ENCODE measurements around the gene SERPINB6.
"Not testable (repeated sequence)": the region's sequence is repeated elsewhere in the genome, so short reads cannot be mapped to it uniquely, and the experiment has no call there.

SERPINB6 gene

DNA sequence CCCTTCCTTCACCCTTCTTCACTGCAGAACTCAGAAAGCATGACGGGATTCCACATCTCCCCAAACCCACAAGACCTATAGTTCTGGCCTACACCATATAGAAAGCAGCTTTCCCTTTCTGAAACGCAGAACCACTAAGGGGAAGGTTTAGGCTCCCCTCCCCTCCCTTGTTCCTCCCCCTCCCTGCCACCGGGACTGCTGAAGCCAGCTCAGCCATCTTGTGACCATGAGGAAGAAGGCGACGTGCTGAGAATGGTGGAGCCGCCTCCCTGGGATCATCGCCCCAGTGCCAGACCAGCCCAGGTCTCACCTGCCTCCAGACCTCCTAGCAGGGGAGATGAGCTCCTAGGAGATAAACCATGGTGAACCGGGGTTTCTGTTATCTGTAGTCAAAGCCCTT lies 19.6 kb downstream of the SERPINB6 start:
- DNase-seq (no peak), ATAC-seq (replicated peaks) (peak in 1 of 2 donors; percentile 62)
- no peaks in the 10 kb centered on the region for H3K9me3 Mint-ChIP-seq
- peak overlapping the region in 1 of 2 donors; percentile 52 for H3K4me3 Mint-ChIP-seq
- peaks cover 29 to 44% of the 10 kb centered on the region in 2 donors for H3K36me3 Mint-ChIP-seq
- H3K27ac Mint-ChIP-seq = peak overlapping the region; percentile 15
- H3K4me1 Mint-ChIP-seq = peaks cover 20 to 23% of the 10 kb centered on the region in 2 donors
- H3K27me3 Mint-ChIP-seq = no peaks in the 10 kb centered on the region

DNA sequence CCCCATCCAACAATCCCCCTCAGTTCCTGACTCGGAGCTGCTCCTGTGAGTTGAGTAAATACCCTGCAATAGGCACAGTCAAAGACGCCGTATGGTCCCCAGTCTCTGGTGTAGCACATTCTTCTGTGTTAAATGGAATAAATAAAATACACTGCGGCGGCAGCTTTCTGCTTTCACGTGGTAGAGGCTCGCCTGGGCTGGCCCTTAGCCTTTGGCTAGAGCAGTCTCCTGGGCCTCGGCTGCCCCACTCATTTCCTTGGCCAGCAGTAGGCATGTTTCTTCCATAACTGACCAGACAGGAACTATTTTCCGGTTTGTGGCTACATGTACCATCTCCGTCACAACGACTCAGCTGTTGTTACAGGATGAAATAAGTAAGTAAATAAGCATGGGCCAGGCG lies 20.7 kb downstream of the SERPINB6 start:
- Mint-ChIP-seq H3K27ac (no peak overlapping the region), H3K36me3 (peaks cover 29 to 46% of the 10 kb centered on the region in 2 donors), H3K27me3 (no peaks in the 10 kb centered on the region), H3K4me3 (no peak overlapping the region), H3K4me1 (peaks cover 29 to 33% of the 10 kb centered on the region in 2 donors), H3K9me3 (no peaks in the 10 kb centered on the region)
- ATAC-seq (replicated peaks) (no peak), DNase-seq (no peak)

DNA sequence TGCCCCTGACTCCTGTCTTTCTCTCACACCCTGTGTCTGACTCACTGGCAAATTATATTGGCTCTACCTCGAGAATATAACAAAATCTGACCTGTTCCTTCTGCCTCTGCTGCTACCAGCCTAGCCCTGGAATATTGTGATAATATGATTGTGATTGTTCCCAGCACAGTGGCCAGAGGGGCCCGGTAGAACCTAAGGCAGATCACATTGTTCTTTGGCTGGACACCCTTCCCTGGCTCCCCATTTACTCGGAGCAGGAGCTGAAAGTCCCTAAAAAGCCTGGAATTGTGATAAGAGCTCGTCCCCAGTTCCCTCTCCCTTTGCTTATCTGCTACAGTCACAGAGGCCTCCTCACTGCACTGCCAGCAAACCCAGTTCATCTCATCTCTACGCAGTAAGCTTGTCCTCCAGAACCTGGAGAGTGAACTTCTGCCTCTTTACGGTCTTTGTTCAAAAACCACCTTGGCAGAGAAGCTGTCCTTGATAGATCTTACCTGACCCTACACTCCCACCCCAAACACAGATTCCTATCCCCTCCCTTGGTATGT lies 21.8 kb downstream of the SERPINB6 start:
- H3K27ac Mint-ChIP-seq = no peak overlapping the region
- peaks cover 29 to 46% of the 10 kb centered on the region in 2 donors for H3K36me3 Mint-ChIP-seq
- no peak for ATAC-seq (replicated peaks)
- H3K9me3 Mint-ChIP-seq = no peaks in the 10 kb centered on the region
- no peaks in the 10 kb centered on the region for H3K27me3 Mint-ChIP-seq
- H3K4me1 Mint-ChIP-seq = peaks cover 37 to 44% of the 10 kb centered on the region in 2 donors
- H3K4me3 Mint-ChIP-seq = no peak overlapping the region
- DNase-seq = no peak

DNA sequence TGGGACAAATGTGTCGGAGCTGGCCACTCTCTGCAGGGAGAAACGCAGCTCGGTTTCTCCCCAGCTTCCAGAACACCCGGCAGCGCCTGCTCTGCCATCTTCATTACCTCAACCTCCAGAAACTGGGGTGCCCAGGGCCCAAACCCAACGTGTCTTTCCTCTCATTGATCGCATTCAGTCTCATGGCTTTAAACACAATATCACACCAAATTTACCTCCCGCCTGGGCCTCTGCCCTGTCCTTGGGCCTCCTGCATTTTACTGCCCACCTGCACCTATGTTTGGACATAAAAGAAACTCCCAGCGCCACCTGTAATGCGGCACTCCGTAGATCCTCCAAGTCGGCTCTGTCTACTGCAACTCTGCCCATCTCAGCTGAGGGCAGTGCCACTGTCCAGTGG lies 22.2 kb downstream of the SERPINB6 start:
- Mint-ChIP-seq H3K4me3 (no peak overlapping the region), H3K27ac (no peak overlapping the region), H3K36me3 (peaks cover 29 to 46% of the 10 kb centered on the region in 2 donors), H3K4me1 (peaks cover 40 to 48% of the 10 kb centered on the region in 2 donors), H3K27me3 (no peaks in the 10 kb centered on the region), H3K9me3 (no peaks in the 10 kb centered on the region)
- DNase-seq = no peak
- no peak for ATAC-seq (replicated peaks)

GRCh38 chr6:2948228-2949025 lies 22.9 kb downstream of the SERPINB6 start:
- Mint-ChIP-seq H3K9me3 (no peaks in the 10 kb centered on the region), H3K27me3 (no peaks in the 10 kb centered on the region), H3K27ac (peak overlapping the region; percentile 59), H3K4me1 (peaks cover 41 to 52% of the 10 kb centered on the region in 2 donors), H3K4me3 (no peak overlapping the region), H3K36me3 (peaks cover 29 to 46% of the 10 kb centered on the region in 2 donors)
- no peak for DNase-seq
- ATAC-seq (replicated peaks) = no peak

GRCh38 chr6:2947445-2947844 lies 23.9 kb downstream of the SERPINB6 start:
- Mint-ChIP-seq H3K4me1 (peaks cover 49 to 55% of the 10 kb centered on the region in 2 donors), H3K9me3 (no peaks in the 10 kb centered on the region), H3K27me3 (no peaks in the 10 kb centered on the region), H3K27ac (peak overlapping the region; percentile 79), H3K4me3 (no peak overlapping the region), H3K36me3 (peaks cover 27 to 44% of the 10 kb centered on the region in 2 donors)
- ATAC-seq (replicated peaks) (peak in 1 of 2 donors; percentile 13), DNase-seq (no peak)

GRCh38 chr6:2945153-2945452 lies 26.3 kb downstream of the SERPINB6 start:
- ATAC-seq (replicated peaks) (peak in 1 of 2 donors; percentile 7), DNase-seq (no peak)
- Mint-ChIP-seq H3K27me3 (no peaks in the 10 kb centered on the region), H3K4me1 (peaks cover 53 to 62% of the 10 kb centered on the region in 2 donors), H3K36me3 (peaks cover 21 to 33% of the 10 kb centered on the region in 2 donors), H3K4me3 (no peak overlapping the region), H3K27ac (no peak overlapping the region), H3K9me3 (peaks cover 0 to 2% of the 10 kb centered on the region in 2 donors)

- DNase-seq (no peak), ATAC-seq (replicated peaks) (no peak)
- H3K4me3 Mint-ChIP-seq = no peak overlapping the region
- H3K4me1 Mint-ChIP-seq = peaks cover 55 to 62% of the 10 kb centered on the region in 2 donors
- H3K9me3 Mint-ChIP-seq = peaks cover 0 to 2% of the 10 kb centered on the region in 2 donors
- H3K36me3 Mint-ChIP-seq = peaks cover 18 to 29% of the 10 kb centered on the region in 2 donors
- H3K27me3 Mint-ChIP-seq = no peaks in the 10 kb centered on the region
- no peak overlapping the region for H3K27ac Mint-ChIP-seq
Observed at GRCh38 chr6:2944405-2945152, 26.8 kb downstream of the SERPINB6 start.

DNA sequence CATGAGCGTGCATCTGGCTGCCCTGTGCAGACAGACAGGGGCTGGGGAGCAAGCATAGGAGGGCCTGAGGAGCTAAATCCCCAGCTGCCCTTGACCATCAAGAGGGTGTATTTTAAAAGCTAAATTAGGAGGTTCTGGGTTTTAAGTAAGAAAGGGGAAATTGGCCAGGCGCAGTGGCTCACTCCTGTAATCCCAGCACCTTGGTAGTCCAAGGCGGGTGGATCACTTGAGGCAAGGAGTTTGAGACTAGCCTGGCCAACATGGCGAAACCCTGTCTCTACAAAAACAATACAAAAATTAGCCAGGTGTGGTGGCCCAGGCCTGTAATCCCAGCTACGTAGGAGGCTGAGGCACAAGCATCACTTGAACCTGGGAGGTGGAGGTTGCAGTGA lies 27.8 kb downstream of the SERPINB6 start:
- Mint-ChIP-seq H3K4me1 (peaks cover 57 to 66% of the 10 kb centered on the region in 2 donors), H3K36me3 (peaks cover 17 to 27% of the 10 kb centered on the region in 2 donors), H3K27me3 (no peaks in the 10 kb centered on the region), H3K27ac (peak overlapping the region; percentile 90), H3K9me3 (peaks cover 0 to 2% of the 10 kb centered on the region in 2 donors), H3K4me3 (peak overlapping the region; percentile 69 to 70)
- DNase-seq (no peak), ATAC-seq (replicated peaks) (peak in 1 of 2 donors; percentile 12)

DNA sequence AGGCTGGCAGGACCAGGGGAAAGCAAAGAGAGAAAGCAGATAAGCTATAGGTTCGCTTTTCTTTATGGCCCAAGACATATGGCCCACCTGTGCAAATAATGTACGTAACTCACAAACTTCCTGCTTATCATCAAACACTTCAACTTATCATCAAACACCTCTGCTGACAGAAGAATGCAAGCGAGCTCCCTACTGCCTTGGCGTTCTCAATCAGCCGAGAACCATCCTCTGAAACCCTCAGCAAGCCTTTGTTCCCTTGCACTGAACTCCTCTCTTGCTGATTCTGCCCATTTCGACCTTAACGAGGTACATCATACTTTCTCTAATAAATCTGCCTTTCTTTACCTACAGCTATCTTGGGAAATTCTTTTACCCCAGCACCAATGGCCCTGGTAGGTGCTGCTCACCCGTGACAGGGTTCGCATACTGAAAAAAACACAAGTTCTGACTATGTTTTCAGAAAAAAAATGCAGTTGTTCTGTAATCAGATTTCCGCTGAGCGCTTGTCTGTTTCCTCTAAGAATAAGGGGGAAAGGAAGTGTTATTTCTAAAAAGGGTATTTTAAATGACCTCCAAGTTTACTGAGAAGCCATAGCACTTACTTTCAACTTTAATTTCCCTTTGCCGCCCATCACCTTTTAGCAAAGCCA lies 28.3 kb downstream of the SERPINB6 start:
- peak overlapping the region; percentile 90 for H3K27ac Mint-ChIP-seq
- H3K9me3 Mint-ChIP-seq = peaks cover 0 to 2% of the 10 kb centered on the region in 2 donors
- peak; percentile 8 to 38 for ATAC-seq (replicated peaks)
- H3K4me3 Mint-ChIP-seq = peak overlapping the region; percentile 69 to 70
- no peaks in the 10 kb centered on the region for H3K27me3 Mint-ChIP-seq
- peaks cover 58 to 71% of the 10 kb centered on the region in 2 donors for H3K4me1 Mint-ChIP-seq
- DNase-seq = no peak
- peaks cover 12 to 22% of the 10 kb centered on the region in 2 donors for H3K36me3 Mint-ChIP-seq

DNA sequence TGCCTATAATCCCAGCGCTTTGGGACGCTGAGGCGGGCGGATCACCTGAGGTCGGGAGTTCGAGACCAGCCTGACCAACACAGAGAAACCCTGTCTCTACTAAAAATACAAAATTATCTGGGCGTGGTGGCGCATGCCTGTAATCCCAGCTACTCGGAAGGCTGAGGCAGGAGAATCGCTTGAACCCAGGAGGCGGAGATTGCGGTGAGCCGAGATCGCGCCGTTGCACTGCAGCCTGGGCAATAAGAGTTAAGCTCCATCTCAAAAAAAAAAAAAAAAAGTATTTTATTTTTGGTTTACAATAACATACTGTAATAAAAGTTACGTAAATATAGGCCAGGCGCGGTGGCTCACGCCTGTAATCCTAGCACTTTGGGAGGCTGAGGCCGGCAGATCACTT lies 29.3 kb downstream of the SERPINB6 start:
- H3K4me3 Mint-ChIP-seq; H3K9me3 Mint-ChIP-seq; DNase-seq; ATAC-seq (replicated peaks); H3K27ac Mint-ChIP-seq; H3K27me3 Mint-ChIP-seq: not testable (repeated sequence)
- H3K36me3 Mint-ChIP-seq = peaks cover 3 to 13% of the 10 kb centered on the region in 2 donors
- peaks cover 49 to 71% of the 10 kb centered on the region in 2 donors for H3K4me1 Mint-ChIP-seq

DNA sequence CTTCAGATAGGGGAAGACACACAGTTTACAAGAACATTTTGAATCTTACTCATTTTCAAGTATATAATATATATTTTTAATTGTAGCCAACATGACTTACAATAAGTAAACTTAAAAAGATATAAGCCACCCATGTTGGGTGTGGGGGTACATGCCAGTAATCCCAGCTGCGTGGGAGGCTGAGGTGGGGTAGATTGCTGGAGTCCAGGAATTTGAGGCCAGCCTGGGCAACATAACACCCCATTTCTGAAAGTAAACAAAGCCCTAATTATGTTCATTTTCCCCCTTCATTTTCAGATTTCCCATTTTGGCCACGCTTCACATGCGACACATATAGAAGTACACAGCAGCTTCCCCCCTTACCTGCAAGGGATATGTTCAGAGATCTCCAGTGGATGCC lies 30.5 kb downstream of the SERPINB6 start:
- Mint-ChIP-seq H3K4me1 (peaks cover 42 to 64% of the 10 kb centered on the region in 2 donors), H3K36me3 (peaks cover 5 to 7% of the 10 kb centered on the region in 2 donors)
- ATAC-seq (replicated peaks) = no peak

DNA sequence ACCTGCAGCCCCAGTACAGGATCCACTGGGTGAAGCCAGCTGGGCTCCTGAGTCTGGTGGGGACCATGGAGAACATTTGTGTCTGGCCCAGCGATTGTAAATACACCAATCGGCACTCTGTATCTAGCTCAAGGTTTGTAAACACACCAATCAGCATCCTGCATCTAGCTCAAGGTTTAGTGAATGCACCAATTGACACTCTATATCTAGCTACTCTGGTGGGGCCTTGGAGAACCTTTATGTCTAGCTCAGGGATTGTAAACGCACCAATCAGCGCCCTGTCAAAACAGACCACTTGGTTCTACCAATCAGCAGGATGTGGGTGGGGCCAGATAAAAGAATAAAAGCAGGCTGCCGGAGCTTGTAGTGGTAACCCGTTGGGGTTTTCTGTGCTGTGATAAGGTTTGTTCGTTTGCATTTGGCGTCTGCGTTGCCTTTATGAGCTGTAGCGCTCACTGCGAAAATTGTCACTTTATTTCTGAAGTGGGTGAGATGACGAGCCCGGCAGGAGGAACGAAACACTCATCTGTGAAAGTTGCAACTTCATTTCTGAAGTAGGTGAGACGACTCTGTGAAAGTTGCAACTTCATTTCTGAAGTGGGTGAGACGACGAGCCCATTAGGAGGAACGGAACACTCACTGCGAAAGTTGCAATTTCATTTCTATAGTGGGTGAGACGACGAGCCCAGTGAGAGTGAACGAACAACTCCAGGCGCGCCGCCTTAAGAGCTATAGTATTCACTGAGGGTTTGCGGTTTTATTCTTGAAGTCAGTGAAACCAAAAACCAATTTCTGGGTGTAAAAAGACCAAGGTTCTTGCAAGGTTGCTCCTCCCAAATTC lies 31.1 kb downstream of the SERPINB6 start:
- DNase-seq (peak; percentile 80), ATAC-seq (replicated peaks) (peak; percentile 88 to 92)
- H3K4me1 Mint-ChIP-seq = peaks cover 39 to 57% of the 10 kb centered on the region in 2 donors
- H3K27ac Mint-ChIP-seq = peak overlapping the region; percentile 81
- H3K4me3 Mint-ChIP-seq = peak overlapping the region in 1 of 2 donors; percentile 52
- H3K9me3 Mint-ChIP-seq = peaks cover 0 to 4% of the 10 kb centered on the region in 2 donors
- no peaks in the 10 kb centered on the region for H3K27me3 Mint-ChIP-seq
- H3K36me3 Mint-ChIP-seq = peaks cover 4 to 7% of the 10 kb centered on the region in 2 donors

More for the DNA sequence above, 30.5 kb downstream of the SERPINB6 start:
- peaks cover 0 to 4% of the 10 kb centered on the region in 2 donors for H3K9me3 Mint-ChIP-seq
- no peaks in the 10 kb centered on the region for H3K27me3 Mint-ChIP-seq
- H3K4me3 Mint-ChIP-seq = no peak overlapping the region
- no peak overlapping the region for H3K27ac Mint-ChIP-seq
- DNase-seq = no peak

Data from stimulated activated naive B cell treated with anti-CD40 and anti-IgM and Interleukin-4, amounts not matched to agents 10 μg/mL and 1 μg/mL and 100 μg/mL, for 72 hours (primary cell).